Activated CD8-positive, alpha-beta memory T cell treated with anti-CD3 and anti-CD28 coated beads, Interleukin-2, amount 50 U/mL, for 24 hours (primary cell): ENCODE data around the gene SLX9.
"Not testable (repeated sequence)": the region's sequence is repeated elsewhere in the genome, so short reads cannot be mapped to it uniquely, and the experiment has no call there.

Source experiments
- DNase-seq: peaks from one replicate; pipeline ENCODE4 v3.0.0-alpha.2; 2020; ENCODE audit errors: extremely low read depth

SLX9 gene

DNA sequence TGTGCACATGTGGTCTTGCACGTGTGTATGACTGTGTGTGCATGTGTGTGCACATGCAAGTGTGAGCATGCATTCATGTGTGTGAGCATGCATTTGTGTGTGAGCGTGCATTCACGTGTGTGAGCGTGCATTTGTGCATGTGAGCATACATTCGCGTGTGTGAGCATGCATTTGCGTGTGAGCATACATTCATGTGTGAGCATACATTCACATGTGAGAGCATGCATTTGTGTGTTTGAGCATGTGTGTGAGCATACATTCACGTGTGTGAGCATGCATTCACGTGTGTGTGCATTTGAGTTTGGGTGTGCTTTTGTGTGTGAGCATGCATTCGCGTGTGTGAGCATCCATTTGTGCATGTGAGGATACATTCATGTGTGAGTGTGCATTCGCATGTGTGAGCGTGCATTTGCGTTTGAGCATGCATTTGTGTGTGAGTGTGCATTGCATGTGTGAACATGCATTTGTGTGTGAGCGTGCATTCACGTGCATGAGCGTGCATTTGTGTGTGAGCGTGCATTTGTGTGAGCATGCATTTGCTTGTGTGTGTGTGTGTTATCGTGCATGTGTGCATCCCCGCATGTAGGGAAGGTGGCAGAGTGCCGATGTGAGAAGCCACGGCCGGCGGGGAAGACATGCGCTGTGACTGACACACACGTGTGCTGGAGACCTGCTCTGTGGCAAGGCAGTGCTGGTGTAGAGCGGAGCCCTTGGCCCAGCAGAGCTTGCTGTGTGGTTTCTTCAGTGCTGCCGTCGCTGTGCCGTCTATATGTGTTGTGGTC is 37.4 kb upstream of the SLX9 start:
- DNase-seq, result no peak

DNA sequence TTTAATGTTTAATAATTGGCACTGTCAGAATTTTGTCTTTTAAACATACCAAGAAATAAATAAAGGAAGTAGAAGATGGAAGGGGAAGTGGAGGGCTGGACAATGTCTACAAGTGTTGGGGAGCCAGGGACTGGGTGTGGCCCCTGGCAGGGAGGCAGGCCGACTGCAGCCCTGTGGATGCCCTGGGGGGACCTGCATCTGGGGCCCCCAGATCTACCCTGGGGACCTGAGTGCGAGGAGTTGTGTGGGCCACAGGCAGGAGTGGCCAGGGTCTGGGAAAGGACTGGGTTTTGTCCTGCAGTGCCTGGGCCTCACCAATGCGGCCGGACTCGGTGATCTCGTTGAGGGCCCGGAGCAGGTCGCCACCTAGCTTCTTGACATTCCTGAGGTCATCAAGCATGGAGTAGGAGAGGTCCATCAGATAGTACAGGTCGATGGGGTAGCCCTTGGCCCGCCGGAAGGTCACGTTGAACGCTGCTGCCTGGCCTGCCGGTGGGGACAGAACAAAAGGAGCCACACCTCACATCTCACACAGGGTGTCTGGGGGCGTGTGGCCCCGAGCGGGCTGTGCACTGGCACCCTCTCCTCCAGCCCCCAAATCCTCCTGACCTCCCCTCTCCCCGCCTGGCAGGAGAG is 36.7 kb upstream of the SLX9 start:
- DNase-seq, result no peak

DNA sequence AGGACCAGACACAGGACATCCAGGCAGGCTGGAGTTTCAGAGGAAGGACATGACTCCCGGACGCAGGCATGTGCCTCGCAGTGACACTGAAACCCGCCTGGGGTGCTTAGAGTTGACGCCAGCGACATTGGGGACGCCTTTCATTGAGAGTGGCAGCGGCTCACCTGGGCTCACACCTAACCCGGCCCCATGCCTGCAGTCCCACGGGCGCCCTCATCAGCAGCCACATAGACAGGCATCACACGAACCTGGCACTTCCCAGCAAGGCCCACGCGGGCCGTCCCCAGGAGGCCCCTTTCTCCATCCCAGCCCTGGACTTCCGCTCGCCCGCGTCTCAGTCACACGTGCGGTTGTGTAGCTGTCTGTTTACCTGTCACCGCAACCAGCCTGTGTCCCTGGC is 36.1 kb upstream of the SLX9 start:
- DNase-seq, result no peak

DNA sequence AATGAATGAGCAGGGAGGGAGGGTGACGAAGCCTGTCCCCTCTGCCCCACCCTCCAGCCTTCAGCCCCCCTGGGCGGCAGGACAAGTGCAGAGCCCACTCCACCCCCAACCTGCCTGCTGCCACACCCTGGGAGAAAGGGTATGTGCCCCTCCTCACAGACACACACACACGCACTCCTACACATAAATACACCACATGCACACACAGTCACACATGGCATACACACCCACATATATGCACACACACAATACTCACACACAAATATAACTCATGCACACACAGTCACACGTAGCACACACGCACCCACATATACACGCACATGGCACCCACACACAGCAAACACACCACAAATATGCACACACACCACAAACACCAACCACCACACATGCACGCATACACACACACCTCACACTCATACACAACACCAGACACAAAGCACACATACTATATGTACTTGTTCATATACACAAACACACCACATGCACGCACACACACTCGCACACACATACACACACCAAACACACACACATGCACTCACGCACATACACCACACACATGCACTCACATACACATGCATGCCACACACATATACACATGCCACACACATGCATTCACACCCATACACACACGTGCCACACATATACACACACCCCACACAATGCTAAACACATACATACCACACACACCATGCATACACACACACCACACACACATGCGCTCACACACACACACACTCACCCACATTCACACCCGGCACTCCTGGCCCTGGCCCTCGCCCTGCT is 35.5 kb upstream of the SLX9 start:
- DNase-seq, result no peak

DNA sequence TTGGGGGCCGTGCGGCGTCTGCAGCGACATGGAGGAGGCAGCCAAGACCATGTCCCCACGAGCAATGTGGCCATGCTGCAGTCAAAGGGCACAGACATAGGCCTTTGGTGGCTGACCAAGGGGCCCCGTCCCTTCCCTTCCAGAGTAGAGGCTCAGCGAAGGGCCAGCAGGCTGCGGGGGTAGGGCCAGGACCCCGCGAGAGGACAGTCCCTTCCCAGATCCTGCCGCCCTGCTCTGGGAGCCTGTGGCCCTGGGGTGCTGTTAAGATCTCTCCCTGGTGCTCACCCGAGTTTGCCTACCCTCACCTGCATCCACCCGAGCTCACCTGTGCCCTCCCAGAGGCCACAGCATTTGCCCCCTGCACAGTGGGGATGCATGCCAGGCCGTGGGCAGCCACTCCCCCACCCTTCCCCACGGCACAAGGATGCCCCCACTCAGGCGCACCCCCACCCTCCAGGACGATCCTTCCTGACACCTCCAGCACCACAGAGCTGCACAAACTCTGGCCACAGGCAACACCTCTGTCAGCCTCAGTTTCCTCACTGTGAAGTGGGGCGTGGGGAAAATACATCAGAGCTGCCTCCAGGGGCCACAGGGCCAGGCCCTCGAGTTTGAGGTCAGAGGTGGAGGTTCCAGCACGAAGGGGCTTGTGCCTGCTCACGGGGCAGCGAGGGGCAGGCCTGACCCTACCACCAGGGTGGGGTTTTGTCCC is 34.7 kb upstream of the SLX9 start:
- DNase-seq, result no peak

DNA sequence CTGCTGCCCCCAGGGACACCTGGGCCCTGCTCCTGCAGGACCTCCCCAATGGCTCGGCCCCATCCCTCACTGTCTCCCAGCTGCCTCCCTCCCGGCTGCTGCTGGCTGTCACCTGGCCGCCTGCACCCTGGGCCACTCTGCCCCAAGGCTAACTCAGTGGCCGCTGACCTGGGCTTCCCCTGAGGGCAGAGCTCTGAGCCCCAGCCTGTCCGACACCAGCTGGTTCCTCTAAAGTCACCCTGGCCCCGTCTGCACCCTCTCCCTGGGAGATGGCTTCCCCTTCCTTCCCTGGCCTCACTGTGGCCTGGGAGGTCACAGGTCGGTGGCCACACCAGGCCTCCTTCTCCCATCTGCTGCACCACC is 34.1 kb upstream of the SLX9 start:
- DNase-seq, result no peak

DNA sequence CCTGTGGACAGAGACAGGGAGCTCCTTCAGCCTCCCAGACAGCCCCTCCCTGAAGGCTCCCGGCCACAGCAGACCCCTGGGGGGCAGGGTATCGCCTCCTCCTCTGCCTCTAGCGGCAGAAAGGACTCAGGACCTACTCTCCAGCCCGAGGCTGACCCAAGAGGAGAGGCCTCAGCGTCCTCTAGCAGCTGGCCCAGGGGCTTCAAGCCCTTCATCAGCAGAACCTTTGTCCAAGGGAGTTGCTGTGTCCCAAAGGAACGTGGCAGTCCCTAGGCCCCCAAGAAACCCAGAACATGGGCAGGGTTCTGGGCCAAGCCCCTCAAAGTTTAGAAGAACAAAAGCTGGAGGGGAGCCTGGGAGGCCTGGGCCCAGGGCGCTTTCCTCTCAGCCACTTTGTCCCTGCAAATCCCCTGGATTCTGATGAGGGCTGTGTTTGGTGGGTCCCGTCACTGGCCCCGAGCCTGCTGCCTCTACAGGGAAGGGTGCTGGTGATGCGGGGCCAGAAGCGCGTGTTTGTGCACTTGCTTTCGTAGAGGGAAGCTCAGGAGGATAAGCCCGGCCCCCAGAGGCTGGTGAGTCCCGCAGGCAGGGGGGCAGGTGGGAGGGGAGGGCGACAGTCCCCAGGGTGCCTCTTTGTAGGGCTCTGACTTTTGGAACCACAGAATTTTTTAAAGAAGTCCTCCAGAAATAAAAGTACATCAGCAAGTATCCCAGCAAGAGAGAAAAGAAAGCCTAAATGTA is 32.4 kb upstream of the SLX9 start:
- DNase-seq, result no peak

DNA sequence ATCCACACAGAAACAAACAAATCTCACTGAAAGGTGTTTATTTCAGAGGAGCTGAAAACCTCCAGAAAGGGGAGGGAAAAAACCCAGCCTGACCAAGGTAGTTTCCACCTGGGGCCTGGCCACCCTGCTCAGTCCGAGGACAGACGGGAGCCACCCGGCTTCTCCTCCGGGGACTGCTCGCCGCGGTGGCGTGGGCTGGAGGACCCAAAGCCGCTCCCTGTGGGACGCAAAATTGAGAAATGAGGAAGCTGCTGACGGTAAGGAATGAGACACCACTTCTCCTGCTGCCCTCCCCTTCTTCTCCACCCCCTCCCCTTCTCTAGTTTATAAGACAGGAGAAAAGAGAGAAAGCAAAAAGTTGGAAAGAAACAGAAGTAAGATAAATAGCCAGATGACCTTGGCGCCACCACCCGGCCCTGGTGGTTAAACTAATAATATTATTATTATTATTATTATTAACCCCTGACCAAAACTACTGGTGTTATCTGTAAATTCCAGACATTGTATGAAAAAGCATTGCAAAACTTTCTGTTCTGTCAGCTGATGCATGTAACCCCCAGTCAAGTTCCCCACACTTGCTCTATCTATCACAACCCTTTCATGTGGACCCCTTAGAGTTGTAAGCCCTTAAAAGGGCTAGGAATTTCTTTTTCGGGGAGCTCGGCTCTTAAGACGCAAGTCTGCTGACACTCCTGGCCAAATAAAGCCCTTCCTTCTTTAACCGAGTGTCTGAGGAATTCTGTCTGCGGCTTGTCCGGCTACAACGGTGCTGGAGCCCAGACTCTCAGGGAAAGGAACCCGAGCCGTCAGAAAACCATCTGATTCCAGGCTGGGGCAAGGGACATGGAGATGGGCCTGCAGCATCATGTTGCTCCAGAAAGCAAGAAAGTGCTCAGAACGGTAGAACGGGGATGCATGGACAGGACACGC is 31.6 kb upstream of the SLX9 start:
- DNase-seq, result no peak

DNA sequence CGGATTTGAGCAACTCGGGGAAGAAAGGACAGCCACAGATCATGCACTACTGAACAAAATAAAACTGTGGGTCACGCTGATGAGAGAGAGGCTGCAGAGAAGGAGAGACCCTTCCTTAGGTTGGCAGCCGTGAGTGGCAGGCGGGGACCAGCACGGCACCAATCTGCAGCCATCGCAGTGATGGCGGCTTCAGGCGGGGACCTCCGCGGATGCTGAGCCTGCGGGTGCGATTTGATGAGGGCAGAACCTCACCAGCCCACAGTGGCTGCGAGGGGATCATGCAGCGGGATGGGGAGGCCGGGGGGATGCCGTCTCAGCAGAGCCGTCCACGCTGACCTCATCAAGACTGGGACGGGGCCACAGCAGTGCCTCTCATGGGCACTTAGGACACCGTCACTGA is 30.9 kb upstream of the SLX9 start:
- no peak for DNase-seq

DNA sequence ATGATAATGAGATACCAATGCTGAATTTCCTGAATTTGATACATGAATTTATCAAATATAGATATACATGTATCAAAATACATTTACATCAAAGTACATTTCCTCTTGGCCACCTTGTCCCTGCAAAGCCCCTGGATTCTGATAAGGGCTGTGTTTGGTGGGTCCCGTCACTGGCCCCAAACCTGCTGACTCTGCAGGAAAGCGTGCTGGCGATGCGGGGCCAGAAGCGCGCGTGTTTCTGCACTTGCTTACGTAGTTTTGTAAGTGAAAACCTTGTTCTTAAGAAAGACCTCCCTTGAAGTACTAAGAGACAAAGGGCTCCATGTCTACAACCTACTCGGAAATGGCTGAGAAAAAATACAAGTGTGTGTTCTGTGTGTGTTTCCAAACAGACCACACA is 30.1 kb upstream of the SLX9 start:
- no peak for DNase-seq

DNA sequence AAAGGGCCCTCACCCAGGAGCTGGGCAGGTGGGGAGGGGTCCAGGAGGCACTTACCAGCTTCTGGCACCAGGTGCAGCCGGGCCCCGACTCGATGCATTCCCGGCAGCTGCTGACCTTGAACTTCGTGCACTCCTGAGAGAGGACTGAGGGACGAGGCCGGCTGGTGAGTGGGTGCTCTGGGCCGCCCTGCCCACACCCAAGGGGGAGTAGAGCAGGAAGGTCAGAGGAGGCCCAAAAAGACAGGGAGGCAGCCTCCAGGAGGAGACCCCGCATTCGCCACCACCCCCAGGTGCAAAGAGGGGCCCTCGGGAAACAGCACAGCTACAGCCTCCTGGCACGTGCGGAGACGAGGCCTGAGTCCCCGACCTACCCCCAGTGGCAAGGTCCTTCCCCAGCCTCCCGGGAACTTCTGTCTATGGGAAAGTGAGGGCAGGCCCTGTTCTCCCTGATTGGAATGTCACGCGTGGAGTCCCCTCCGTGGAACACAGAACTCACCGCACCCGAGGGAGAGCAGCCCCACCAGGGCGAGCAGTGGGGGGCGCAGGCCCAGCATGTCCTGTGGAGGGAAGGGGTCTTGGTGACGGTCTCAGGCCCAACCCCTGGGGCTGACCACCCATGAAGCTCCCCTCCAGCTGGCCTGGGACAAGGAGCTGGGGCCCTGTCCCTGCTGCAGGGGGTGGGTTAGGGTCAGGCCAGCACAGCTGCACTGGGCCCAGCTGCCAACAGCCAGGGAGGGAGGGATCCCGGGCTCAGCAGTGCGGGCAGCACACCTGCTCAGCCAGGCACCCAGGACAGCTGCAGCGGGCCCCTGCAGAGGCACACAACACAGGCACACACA is 29.4 kb upstream of the SLX9 start:
- DNase-seq, result no peak

DNA sequence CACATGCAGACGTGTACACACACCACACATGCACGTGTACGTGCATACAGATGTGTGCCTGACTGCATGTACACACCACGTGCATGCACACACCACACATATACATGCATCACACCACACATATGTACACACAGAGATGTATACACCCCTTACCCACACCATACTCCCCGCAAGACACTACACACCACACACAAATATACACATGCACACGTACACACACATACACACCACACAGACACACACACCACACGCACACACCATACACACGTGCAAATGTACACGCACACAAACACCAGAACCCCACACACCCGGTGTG is 28.8 kb upstream of the SLX9 start:
- no peak for DNase-seq

DNA sequence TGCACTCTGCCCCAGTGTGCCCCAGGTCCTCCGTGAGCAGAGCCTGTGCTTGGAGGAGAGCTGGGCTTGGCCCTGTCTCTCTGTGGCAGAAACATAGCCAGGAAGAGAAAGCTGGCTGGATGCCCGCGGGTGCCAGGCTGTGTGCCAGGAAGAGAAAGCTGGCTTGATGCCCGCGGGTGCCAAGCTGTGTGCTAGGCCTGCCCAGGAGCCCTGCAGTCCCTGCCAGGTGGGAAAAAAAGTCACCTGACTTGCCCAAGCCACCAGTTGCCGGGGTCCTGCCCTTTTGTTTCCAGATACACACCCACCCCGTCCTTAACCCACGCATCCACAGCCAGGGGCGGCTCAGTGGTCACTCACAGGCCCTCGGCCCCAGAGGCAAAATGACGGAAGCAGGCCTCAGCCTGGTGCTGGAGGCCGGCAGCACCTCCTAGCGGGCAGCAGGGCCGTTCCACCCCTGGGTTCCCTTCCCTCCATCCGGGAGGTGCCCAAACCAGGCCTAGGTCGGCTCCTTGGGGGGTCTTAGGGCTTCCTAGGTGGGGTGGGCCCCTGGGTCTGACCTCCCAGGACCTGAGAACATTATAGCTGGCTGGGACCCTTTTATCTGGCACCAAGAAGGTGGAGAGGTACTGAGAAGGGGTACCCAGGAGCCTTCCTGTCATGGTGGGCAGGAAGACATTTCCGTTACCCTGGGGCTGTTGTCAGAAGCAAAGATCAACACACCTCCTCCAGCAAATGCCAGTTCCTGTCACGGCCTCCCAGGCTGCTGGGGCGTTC is 28.3 kb upstream of the SLX9 start:
- no peak for DNase-seq

DNA sequence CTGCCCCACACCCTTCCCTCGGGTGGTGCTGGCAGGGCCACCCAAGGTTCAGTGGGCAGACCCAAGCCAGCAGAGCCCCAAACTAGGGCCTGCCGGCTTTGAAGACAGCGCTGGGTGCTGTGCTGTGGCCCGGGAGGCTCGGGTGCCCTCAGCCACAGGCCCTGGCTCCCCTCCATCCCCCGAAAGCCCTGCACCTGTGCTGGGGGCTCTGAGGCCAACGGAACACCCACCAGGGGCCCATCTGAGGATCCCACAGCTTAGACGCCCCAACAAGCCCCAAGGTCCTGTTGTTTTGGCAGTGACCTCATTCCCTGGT is 27.7 kb upstream of the SLX9 start:
- no peak for DNase-seq

DNA sequence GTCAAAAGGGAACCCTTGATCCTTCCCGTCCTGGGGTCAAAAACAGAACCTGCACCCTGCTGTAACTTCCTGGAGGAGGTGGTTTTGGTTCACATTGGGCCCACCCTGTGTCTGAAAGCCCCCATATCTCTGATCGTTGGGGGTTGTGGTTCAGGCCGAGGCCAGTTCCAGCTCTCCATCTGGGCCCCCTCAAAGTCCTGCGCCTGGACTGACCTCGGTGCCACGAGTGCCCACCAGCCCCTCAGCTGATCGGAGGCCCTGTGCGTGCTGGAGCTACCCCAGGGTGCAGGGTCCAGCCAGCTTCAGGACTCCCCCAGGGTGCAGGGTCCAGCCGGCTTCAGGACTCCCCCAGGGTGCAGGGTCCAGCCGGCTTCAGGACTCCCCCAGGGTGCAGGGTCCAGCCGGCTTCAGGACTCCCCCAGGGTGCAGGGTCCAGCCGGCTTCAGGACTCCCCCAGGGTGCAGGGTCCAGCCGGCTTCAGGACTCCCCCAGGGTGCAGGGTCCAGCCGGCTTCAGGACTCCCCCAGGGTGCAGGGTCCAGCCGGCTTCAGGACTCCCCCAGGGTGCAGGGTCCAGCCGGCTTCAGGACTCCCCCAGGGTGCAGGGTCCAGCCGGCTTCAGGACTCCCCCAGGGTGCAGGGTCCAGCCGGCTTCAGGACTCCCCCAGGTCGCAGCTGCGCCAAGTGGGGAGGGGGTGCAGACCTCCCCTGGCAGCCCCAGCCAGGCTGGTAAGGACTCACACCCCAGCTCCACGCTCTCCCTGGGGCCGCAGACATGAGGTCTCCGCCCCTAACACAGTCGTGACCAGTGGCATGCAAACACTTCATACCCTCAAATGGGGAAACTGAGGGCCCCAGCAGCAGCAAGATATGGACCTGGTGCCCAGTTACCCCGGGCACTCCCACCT is 27.1 kb upstream of the SLX9 start:
- DNase-seq, result not testable (repeated sequence)

DNA sequence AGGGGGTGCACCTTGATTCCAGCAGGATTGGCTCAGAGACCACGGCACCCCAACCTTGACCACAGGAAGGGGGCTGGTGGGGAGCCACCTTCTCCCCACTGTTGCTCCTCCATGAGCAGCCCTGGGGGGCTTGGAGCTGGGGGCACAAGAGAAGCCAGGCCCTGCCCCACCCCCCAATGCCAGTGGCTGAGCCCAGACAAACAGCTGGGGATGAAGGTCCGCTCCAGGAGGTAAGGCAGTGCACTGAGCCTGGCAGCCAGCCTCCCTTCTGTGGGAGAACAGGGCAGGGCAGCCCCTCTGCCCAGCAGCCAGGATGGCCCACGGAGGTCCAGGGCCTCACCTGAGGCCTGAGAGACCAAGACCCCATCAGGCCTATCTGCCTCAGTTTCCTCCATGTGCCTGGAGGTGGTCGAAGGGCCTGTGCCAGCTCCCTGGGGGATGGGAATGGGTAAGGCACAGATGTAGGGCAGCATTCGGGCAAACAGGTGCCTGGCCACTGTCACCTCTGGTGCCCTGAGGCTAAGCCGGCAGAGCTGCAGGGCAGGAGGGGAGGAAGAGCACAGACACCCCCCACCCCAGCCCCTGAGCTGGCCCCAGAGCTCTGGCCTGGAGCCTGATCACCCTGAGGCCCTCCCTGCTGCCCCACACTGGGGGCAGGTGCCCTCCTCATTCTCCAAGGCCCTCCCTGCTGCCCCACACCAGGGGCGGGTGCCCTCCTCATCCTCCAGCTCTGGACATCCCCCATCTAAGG is 26.2 kb upstream of the SLX9 start:
- no peak for DNase-seq

DNA sequence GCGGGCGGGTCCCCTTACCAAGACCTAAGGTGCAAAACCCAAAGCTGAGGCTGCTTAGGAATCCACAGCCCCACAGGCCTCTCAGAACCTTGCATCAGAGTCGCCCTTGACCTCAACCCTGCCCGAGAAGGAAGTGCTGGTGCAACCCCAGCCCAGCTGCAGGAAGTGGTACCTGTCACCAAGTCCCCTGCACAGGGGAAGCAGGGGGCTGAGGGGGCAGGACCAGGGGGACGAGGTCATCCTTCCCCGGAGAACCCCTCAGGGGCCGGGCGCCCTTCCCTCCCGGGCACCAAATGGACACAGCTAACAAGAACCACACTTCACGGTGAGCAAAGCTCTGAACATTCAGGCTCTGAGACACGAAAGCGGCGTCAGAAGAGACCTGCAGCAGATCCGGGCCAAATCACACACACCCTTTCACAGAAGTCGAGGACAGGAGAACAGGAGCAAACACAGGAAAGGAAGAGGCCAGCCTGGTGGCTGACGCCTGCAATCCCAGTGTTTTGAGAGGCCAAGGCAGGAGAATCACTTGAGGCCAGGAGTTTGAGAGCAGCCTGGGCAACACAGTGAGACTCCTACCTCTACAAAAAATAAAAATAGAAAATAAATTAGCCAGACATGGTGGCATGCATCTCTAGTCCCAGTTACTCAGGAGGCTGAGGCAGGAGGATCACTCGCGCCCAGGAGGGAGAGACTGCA is 25.5 kb upstream of the SLX9 start:
- no peak for DNase-seq
